ENCODE results near the gene CRPPA. TPM values are rescaled to one million over a fixed set of nuclear protein-coding genes. Genes with fewer than 3 reads are reported as not detected.

Gene CRPPA
- total and polyA plus RNA-seq, 8 donors = 2.1 to 4.2 (median 3.3) TPM

GRCh38 chr7:16431646-16432424, 10.5 kb upstream of the CRPPA start:
- intact Hi-C loops (cut with DNase I) = no loop called here
- H3K27me3 ChIP-seq = no peaks in the 10 kb centered on the region
- no peak for DNase-seq
- ATAC-seq = peak; percentile 59
- TF ChIP-seq, protein P1, sequence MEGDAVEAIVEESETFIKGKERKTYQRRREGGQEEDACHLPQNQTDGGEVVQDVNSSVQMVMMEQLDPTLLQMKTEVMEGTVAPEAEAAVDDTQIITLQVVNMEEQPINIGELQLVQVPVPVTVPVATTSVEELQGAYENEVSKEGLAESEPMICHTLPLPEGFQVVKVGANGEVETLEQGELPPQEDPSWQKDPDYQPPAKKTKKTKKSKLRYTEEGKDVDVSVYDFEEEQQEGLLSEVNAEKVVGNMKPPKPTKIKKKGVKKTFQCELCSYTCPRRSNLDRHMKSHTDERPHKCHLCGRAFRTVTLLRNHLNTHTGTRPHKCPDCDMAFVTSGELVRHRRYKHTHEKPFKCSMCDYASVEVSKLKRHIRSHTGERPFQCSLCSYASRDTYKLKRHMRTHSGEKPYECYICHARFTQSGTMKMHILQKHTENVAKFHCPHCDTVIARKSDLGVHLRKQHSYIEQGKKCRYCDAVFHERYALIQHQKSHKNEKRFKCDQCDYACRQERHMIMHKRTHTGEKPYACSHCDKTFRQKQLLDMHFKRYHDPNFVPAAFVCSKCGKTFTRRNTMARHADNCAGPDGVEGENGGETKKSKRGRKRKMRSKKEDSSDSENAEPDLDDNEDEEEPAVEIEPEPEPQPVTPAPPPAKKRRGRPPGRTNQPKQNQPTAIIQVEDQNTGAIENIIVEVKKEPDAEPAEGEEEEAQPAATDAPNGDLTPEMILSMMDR (IDR thresholded peaks at IDR 0.05) = no peak
- H3K27ac ChIP-seq = no peak overlapping the region
- no peaks in the 10 kb centered on the region for H3K36me3 ChIP-seq
- no peaks in the 10 kb centered on the region for H3K4me1 ChIP-seq
- no peaks in the 10 kb centered on the region for H3K9me3 ChIP-seq
- H3K4me3 ChIP-seq = no peak overlapping the region

GRCh38 chr7:16430133-16430532, 8.8 kb upstream of the CRPPA start:
- no peak overlapping the region for H3K27ac ChIP-seq
- ATAC-seq = no peak
- no peak overlapping the region for H3K4me3 ChIP-seq
- no peaks in the 10 kb centered on the region for H3K27me3 ChIP-seq
- no peaks in the 10 kb centered on the region for H3K36me3 ChIP-seq
- DNase-seq = no peak
- TF ChIP-seq, protein P1 (IDR thresholded peaks at IDR 0.05) = no peak
- intact Hi-C loops (cut with DNase I) = no loop called here
- no peaks in the 10 kb centered on the region for H3K9me3 ChIP-seq
- H3K4me1 ChIP-seq = no peaks in the 10 kb centered on the region

- intact Hi-C loops (cut with DNase I) = no loop called here
- H3K36me3 ChIP-seq = no peaks in the 10 kb centered on the region
- no peak for DNase-seq
- no peaks in the 10 kb centered on the region for H3K9me3 ChIP-seq
- H3K4me3 ChIP-seq = no peak overlapping the region
- no peaks in the 10 kb centered on the region for H3K4me1 ChIP-seq
- TF ChIP-seq, protein P1 (IDR thresholded peaks at IDR 0.05) = no peak
- ATAC-seq = peak; percentile 33
- no peaks in the 10 kb centered on the region for H3K27me3 ChIP-seq
- H3K27ac ChIP-seq = no peak overlapping the region
These were observed 7.3 kb upstream of the CRPPA start for GRCh38 chr7:16428672-16429071.

GRCh38 chr7:16428182-16428581, 6.8 kb upstream of the CRPPA start:
- ATAC-seq (no peak), DNase-seq (no peak)
- no peaks in the 10 kb centered on the region for H3K36me3 ChIP-seq
- TF ChIP-seq, protein P1 (IDR thresholded peaks at IDR 0.05) = no peak
- no peak overlapping the region for H3K27ac ChIP-seq
- no peaks in the 10 kb centered on the region for H3K27me3 ChIP-seq
- intact Hi-C loops (cut with DNase I) = no loop called here
- no peaks in the 10 kb centered on the region for H3K4me1 ChIP-seq
- H3K9me3 ChIP-seq = no peaks in the 10 kb centered on the region
- H3K4me3 ChIP-seq = no peak overlapping the region

- no peak overlapping the region for H3K27ac ChIP-seq
- no peaks in the 10 kb centered on the region for H3K9me3 ChIP-seq
- DNase-seq (no peak), ATAC-seq (no peak)
- H3K27me3 ChIP-seq = no peaks in the 10 kb centered on the region
- H3K4me1 ChIP-seq = peaks cover 7 to 16% of the 10 kb centered on the region in 2 donors
- TF ChIP-seq, protein P1 (IDR thresholded peaks at IDR 0.05) = no peak
- no peak overlapping the region for H3K4me3 ChIP-seq
- H3K36me3 ChIP-seq = no peaks in the 10 kb centered on the region
- intact Hi-C loops (cut with DNase I) = no loop called here
These were observed 2.4 kb upstream of the CRPPA start for GRCh38 chr7:16423761-16424160.

All from left lung (tissue), 10 donors.